D721Med (cell line): ENCODE measurements around the gene ABT1.
"Not testable (repeated sequence)": the region's sequence is repeated elsewhere in the genome, so short reads cannot be mapped to it uniquely, and the experiment has no call there.

Source experiments
- DNase-seq: peaks from one replicate; pipeline ENCODE4 v3.0.0; 2011; ENCODE audit warnings: low spot score; ENCODE audit not compliant: insufficient read length
- FAIRE-seq: peaks from 2 replicates; lab custom pipeline; 2011; peaks lifted over from hg19 to GRCh38; lab: Jason Lieb, UNC
- CTCF ChIP-seq: IDR thresholded peaks from 2 replicates; pipeline ENCODE4 v1.5.1; 2012; ENCODE audit warnings: mild to moderate bottlenecking, control low read depth; ENCODE audit not compliant: insufficient read depth; ENCODE audit errors: missing control alignments

Gene ABT1

GRCh38 chr6:26596579-26597388 lies at the start of gene ABT1:
TSS of gene ABT1 (plus strand) at chr6:26596953. CDS start at chr6:26596983, 30 bp downstream.
- FAIRE-seq (peak; percentile 41), DNase-seq (peak; percentile 95)
- TF ChIP-seq CTCF = no peak

- not testable (repeated sequence) for FAIRE-seq, DNase-seq
These were observed 49.4 kb upstream of the ABT1 start for GRCh38 chr6:26547363-26547762.

- DNase-seq (no peak), FAIRE-seq (no peak)
- no peak for TF ChIP-seq CTCF
These were observed 46.3 kb upstream of the ABT1 start for GRCh38 chr6:26550250-26550993.

- FAIRE-seq (no peak), DNase-seq (no peak)
- no peak for TF ChIP-seq CTCF
These were observed 44.5 kb upstream of the ABT1 start for GRCh38 chr6:26552205-26552604.

GRCh38 chr6:26552640-26553188 lies 44.0 kb upstream of the ABT1 start:
- no peak for DNase-seq

GRCh38 chr6:26553264-26553634 lies 43.5 kb upstream of the ABT1 start:
- no peak for FAIRE-seq
- TF ChIP-seq CTCF = no peak

More at GRCh38 chr6:26552640-26553188, 44.0 kb upstream of the ABT1 start:
- FAIRE-seq = no peak
- no peak for TF ChIP-seq CTCF

GRCh38 chr6:26553635-26554446 lies 42.9 kb upstream of the ABT1 start:
- no peak for DNase-seq
- TF ChIP-seq CTCF = no peak
- no peak for FAIRE-seq

More at GRCh38 chr6:26553264-26553634, 43.5 kb upstream of the ABT1 start:
- no peak for DNase-seq
